Glutamatergic neuron (in vitro differentiated cells): ENCODE data around the gene CFAP61. TPM values are rescaled to one million over a fixed set of nuclear protein-coding genes. Genes with fewer than 3 reads are reported as not detected.

Experiments
- DNase-seq: peaks from one replicate; pipeline ENCODE4 v3.0.0; 2022
- H3K27ac Mint-ChIP-seq: one replicate; pipeline ENCODE4 v1.8.0; 2020; ENCODE audit warnings: mild to moderate bottlenecking, mixed read lengths, inconsistent platforms; ENCODE audit not compliant: unreplicated experiment
- H3K27me3 Mint-ChIP-seq: one replicate; pipeline ENCODE4 v1.8.0; 2020; ENCODE audit warnings: mild to moderate bottlenecking, moderate library complexity, mixed read lengths, inconsistent platforms; ENCODE audit not compliant: unreplicated experiment
- H3K36me3 Mint-ChIP-seq: one replicate; pipeline ENCODE4 v1.8.0; 2020; ENCODE audit warnings: mild to moderate bottlenecking, mixed read lengths, inconsistent platforms; ENCODE audit not compliant: unreplicated experiment
- H3K4me1 Mint-ChIP-seq: one replicate; pipeline ENCODE4 v1.8.0; 2020; ENCODE audit warnings: mild to moderate bottlenecking, low read depth, mixed read lengths, inconsistent platforms; ENCODE audit not compliant: unreplicated experiment
- H3K4me3 Mint-ChIP-seq: one replicate; pipeline ENCODE4 v1.8.0; 2020; ENCODE audit warnings: mild to moderate bottlenecking, mixed read lengths, inconsistent platforms; ENCODE audit not compliant: unreplicated experiment
- H3K9me3 Mint-ChIP-seq: one replicate; pipeline ENCODE4 v1.8.0; 2020; ENCODE audit warnings: mild to moderate bottlenecking, moderate library complexity, mixed read lengths, inconsistent platforms; ENCODE audit not compliant: unreplicated experiment
- CTCF ChIP-seq: fragments of 200-600 bp; sonication (generic); IDR thresholded peaks from one replicate; pipeline ENCODE4 v1.5.0; 2021; ENCODE audit not compliant: partially characterized antibody, unreplicated experiment
- total RNA-seq: library from RNA; stranded (reverse); fragmentation: NEBNext Ultra II Directional; extraction: Animal tissue kit (Norgen Biotek cat#: 25700); gene quantifications from one replicate; pipeline ENCODE4 v1.2.1, GENCODE V29; 2021; ENCODE audit not compliant: unreplicated experiment

The CFAP61 gene
- total RNA-seq, 1 donor from 2014 or later: 5.0 TPM

DNA sequence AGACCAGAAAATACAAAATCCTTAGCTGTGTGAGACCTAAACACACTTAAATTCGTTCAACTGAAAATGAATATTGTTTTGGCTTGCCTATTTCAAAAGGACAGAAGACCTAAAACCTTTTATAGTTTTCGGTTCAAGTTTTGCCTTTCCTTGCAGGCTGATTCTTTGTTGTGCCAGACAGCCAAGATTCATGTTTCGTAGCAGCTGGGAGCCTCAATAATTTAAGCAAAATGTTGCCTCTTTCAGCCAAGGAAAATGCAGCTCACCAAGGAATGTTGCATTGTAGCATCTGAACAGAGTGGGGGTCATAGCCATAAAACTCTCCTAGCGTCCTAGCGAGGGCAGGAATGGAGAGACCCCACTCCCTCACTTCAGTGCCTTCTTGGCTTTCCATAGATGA, 223.3 kb downstream of the CFAP61 start:
- H3K27ac Mint-ChIP-seq: no peak overlapping the region
- H3K4me3 Mint-ChIP-seq: no peak overlapping the region
- H3K27me3 Mint-ChIP-seq: peaks cover 2% of the 10 kb centered on the region
- no peaks in the 10 kb centered on the region for H3K36me3 Mint-ChIP-seq
- H3K4me1 Mint-ChIP-seq: peaks cover 2% of the 10 kb centered on the region
- H3K9me3 Mint-ChIP-seq: peaks cover 1% of the 10 kb centered on the region
- DNase-seq: no peak
- no peak for TF ChIP-seq CTCF

DNA sequence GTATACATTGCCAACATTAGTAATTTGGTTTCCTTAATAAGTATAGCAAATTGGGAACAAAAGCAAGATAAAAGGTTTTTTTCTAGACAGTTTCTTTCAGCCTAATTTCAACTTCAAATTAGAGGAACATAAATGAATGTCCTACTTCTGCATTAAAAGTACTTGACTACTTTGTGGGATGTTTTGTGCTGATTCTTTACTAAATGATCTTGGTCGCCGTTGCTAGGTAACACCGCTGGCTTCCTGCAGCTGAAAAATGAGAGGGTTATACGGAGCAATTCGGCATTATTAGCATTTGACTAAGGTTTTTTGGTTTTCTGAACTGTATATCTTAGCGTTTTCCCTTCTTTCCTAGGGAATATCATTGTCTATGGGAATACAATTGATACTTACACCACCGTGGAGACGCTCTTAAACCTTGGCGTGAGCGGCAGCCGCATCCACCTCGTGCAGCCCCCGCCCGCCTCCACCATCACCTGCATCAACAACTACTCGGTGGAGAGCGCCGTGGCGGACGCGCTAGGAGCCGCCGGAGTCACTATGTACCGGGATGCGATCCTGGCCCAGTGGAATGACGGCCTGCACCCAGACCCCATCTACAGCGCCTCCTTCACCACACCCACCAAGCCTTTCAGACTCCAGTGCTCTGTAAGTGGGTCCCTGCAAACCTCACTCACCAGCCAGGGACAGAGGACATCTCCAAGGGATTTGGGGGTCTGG, 224.6 kb downstream of the CFAP61 start:
- peaks cover 1% of the 10 kb centered on the region for H3K9me3 Mint-ChIP-seq
- peaks cover 2% of the 10 kb centered on the region for H3K4me1 Mint-ChIP-seq
- H3K36me3 Mint-ChIP-seq: no peaks in the 10 kb centered on the region
- DNase-seq: no peak
- no peak overlapping the region for H3K27ac Mint-ChIP-seq
- no peak overlapping the region for H3K4me3 Mint-ChIP-seq
- H3K27me3 Mint-ChIP-seq: peaks cover 2% of the 10 kb centered on the region
- TF ChIP-seq CTCF: no peak

DNA sequence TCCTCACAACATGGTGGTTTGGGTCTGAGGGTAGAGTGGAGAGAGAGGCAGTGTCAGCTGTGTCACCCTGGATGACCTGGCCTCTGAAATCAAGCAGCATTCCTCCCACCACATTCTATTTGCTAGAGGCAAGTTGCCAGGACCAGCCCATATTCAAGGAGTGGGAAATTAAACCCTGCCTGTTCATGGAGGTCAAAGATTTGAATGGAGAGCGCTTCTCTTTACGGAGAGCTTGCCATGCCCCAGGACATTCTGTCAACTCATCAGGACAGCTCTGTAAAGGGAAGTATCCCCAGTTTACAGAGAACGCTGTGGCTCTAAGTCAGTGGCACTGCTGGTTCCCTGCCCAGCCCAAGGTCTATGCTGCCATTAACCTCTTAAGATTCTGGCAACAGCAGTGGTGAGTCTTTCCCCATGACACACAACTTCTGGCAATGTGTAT, 225.6 kb downstream of the CFAP61 start:
- H3K4me3 Mint-ChIP-seq: no peak overlapping the region

DNA sequence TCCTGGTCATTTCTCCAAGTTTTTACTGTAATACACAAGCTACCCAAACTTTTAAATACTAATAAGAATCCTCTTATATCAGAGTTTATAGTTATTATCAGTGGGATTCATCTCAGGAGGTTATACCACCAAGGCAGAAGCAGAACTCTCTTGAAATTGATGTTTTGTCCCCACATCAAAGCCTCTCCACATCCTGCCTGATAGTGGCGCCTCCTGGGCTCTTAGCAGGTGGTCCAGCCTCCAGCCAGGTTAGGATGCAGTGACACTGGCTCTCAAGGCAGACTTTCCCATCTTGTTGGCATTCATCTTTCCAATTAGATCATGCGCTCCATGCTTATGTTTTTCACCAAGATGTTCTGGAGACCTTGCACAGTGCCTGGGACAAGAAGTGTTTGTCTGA, 233.7 kb downstream of the CFAP61 start:
- no peak for TF ChIP-seq CTCF
- no peak for DNase-seq
- Mint-ChIP-seq H3K9me3 (no peaks in the 10 kb centered on the region), H3K4me1 (no peaks in the 10 kb centered on the region), H3K27me3 (no peaks in the 10 kb centered on the region), H3K4me3 (no peak overlapping the region), H3K27ac (no peak overlapping the region), H3K36me3 (peaks cover 9% of the 10 kb centered on the region)

More for the DNA sequence above, 225.6 kb downstream of the CFAP61 start:
- Mint-ChIP-seq H3K9me3 (peaks cover 1% of the 10 kb centered on the region), H3K36me3 (no peaks in the 10 kb centered on the region), H3K4me1 (peaks cover 2% of the 10 kb centered on the region), H3K27ac (no peak overlapping the region), H3K27me3 (peaks cover 2% of the 10 kb centered on the region)
- no peak for TF ChIP-seq CTCF
- no peak for DNase-seq

DNA sequence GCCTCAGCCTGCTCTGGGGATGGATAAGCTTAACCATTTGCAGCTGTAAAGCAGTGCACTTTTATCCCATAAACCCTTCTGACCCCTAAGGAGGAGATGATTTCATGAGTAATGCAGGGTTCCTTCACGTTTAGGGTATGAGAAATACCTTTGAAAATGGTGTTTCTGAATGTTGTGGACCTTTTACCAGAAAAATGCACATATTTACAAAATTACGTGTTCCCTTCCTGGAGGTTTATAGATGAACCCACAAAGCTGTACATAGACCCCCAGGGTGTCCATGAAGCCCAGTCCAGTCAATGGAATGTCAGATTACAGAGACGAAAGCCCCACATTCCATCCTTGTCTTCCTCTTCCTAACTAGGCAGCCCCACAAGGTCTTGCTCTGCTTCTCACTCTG, 237.0 kb downstream of the CFAP61 start:
- Mint-ChIP-seq H3K36me3 (peaks cover 9% of the 10 kb centered on the region), H3K27me3 (no peaks in the 10 kb centered on the region), H3K4me3 (no peak overlapping the region), H3K4me1 (no peaks in the 10 kb centered on the region), H3K9me3 (no peaks in the 10 kb centered on the region), H3K27ac (no peak overlapping the region)
- no peak for DNase-seq
- TF ChIP-seq CTCF: no peak
